Right cardiac atrium (tissue), 5 donors: ENCODE results near the gene CEP164. TPM values are rescaled to one million over a fixed set of nuclear protein-coding genes. Genes with fewer than 3 reads are reported as not detected.

Experiments
- ATAC-seq, 2 donors: fragments of 200-7000 bp; cut with Tn5 transposase; one replicate each; pipeline versions ENCODE4 v1.8.0 to v1.9.1; 2020; ENCODE audit warnings: moderate library complexity in 2 of 2, mild to moderate bottlenecking in 1 of 2
- DNase-seq, 3 donors: peaks; one replicate each; pipeline ENCODE4 v3.0.0-alpha.2; 2020
- H3K27ac ChIP-seq: one replicate; pipeline ENCODE4 v1.5.1; 2013; ENCODE audit warnings: mild to moderate bottlenecking, low read length, control low read depth, moderate library complexity
- H3K27me3 ChIP-seq: one replicate; pipeline ENCODE4 v1.6.1; 2013; ENCODE audit not compliant: control insufficient read depth, insufficient read depth
- H3K4me1 ChIP-seq: one replicate; pipeline ENCODE4 v1.6.1; 2013; ENCODE audit warnings: low read length; ENCODE audit not compliant: control insufficient read depth, insufficient read depth
- H3K4me3 ChIP-seq: one replicate; pipeline ENCODE4 v1.5.1; 2013; ENCODE audit warnings: low read length, control low read depth
- H3K9me3 ChIP-seq: one replicate; pipeline ENCODE4 v1.6.1; 2013; ENCODE audit warnings: low read length; ENCODE audit not compliant: control insufficient read depth
- WGBS: extraction: QIAGEN DNeasy Blood & Tissue Kit; methylation state at CpG from one replicate; pipeline ENCODE4 v1.1.7; 2013; 5-methylcytosine and 5-hydroxymethylcytosine counted together
- intact Hi-C, 4 donors: fragments of 100-400 bp; cut with DNase I; formaldehyde crosslinking; loops; one replicate each; pipeline versions ENCODE4 v1.11.0 to v1.14.0; 2022 to 2023
- polyA plus RNA-seq: library from polyadenylated mRNA; stranded (reverse); fragments of 200-250 nt; gene quantifications from one replicate; pipeline ENCODE4 v1.2.3, GENCODE V29; 2013
- total RNA-seq, 4 donors: library from RNA; stranded (reverse); fragmentation: NEBNext Ultra II Directional; extraction: Animal tissue kit (Norgen Biotek cat#: 25700); gene quantifications; one replicate each; pipeline ENCODE4 v1.2.1, GENCODE V29; 2021
- donor health status: healthy with polysubstance abuse.
- donor health status: DM: no; HTN: yes; CAD: no.
- donor health status: DM: no; HTN: no; CAD: no.
- donor health status: DM: no; HTN: yes; CAD: no; lungs with severe emphysema.
- donor health status: DM: yes; HTN: yes; CAD: no.

CEP164 gene
- total and polyA plus RNA-seq, 5 donors = 7.9 to 10.6 (median 9.0) TPM

GRCh38 chr11:117434481-117434880, 106.8 kb downstream of the CEP164 start:
- ATAC-seq (no peak), DNase-seq (no peak)
- H3K4me3 ChIP-seq = no peak overlapping the region
- WGBS = 95% methylated on average over 1 of the region's 1 CpG
- H3K27me3 ChIP-seq = no peaks in the 10 kb centered on the region
- H3K9me3 ChIP-seq = no peaks in the 10 kb centered on the region
- intact Hi-C loops = loop anchor here in 1 of 4 donors (5.0 kb wide), 1 partner anchor 513 kb away; no protein-coding TSS in a partner anchor
- no peaks in the 10 kb centered on the region for H3K4me1 ChIP-seq
- no peak overlapping the region for H3K27ac ChIP-seq

- 60% methylated on average over 6 of the region's 6 CpGs for WGBS
- no peaks in the 10 kb centered on the region for H3K4me1 ChIP-seq
- no peak for DNase-seq
- H3K27me3 ChIP-seq = no peaks in the 10 kb centered on the region
- H3K27ac ChIP-seq = no peak overlapping the region
- H3K9me3 ChIP-seq = no peaks in the 10 kb centered on the region
- intact Hi-C loops = no loop called here
- no peak for ATAC-seq
- H3K4me3 ChIP-seq = no peak overlapping the region
These were observed 107.7 kb downstream of the CEP164 start for GRCh38 chr11:117435326-117435725.

- no peak for DNase-seq
- Histone ChIP-seq H3K9me3 (no peaks in the 10 kb centered on the region), H3K27ac (no peak overlapping the region), H3K4me1 (no peaks in the 10 kb centered on the region), H3K4me3 (no peak overlapping the region), H3K27me3 (no peaks in the 10 kb centered on the region)
- WGBS = 86% methylated on average over 23 of the region's 23 CpGs
- no peak for ATAC-seq
- intact Hi-C loops = no loop called here
These were observed 109.6 kb downstream of the CEP164 start for GRCh38 chr11:117437041-117437790.

- no peaks in the 10 kb centered on the region for H3K9me3 ChIP-seq
- intact Hi-C loops = no loop called here
- H3K4me3 ChIP-seq = no peak overlapping the region
- H3K27ac ChIP-seq = no peak overlapping the region
- DNase-seq (no peak), ATAC-seq (no peak)
- no peaks in the 10 kb centered on the region for H3K4me1 ChIP-seq
- 92% methylated on average over 14 of the region's 14 CpGs for WGBS
- H3K27me3 ChIP-seq = no peaks in the 10 kb centered on the region
These were observed 110.1 kb downstream of the CEP164 start for GRCh38 chr11:117437791-117438130.

- Histone ChIP-seq H3K4me1 (no peaks in the 10 kb centered on the region), H3K4me3 (no peak overlapping the region), H3K27ac (no peak overlapping the region), H3K9me3 (no peaks in the 10 kb centered on the region), H3K27me3 (no peaks in the 10 kb centered on the region)
- ATAC-seq (no peak), DNase-seq (no peak)
- WGBS = 85% methylated on average over 17 of the region's 17 CpGs
- intact Hi-C loops = no loop called here
These were observed 110.8 kb downstream of the CEP164 start for GRCh38 chr11:117438371-117439000.

- Histone ChIP-seq H3K4me1 (no peaks in the 10 kb centered on the region), H3K9me3 (no peaks in the 10 kb centered on the region), H3K27ac (no peak overlapping the region), H3K4me3 (no peak overlapping the region), H3K27me3 (no peaks in the 10 kb centered on the region)
- DNase-seq = no peak
- 87% methylated on average over 13 of the region's 13 CpGs for WGBS
- ATAC-seq = no peak
- intact Hi-C loops = no loop called here
These were observed 111.6 kb downstream of the CEP164 start for GRCh38 chr11:117439256-117439655.

- Histone ChIP-seq H3K9me3 (no peaks in the 10 kb centered on the region), H3K27me3 (no peaks in the 10 kb centered on the region), H3K27ac (no peak overlapping the region), H3K4me3 (no peak overlapping the region), H3K4me1 (no peaks in the 10 kb centered on the region)
- WGBS = 93% methylated on average over 8 of the region's 8 CpGs
- intact Hi-C loops = loop anchor here (5.0 kb wide), 1 partner anchor 367 kb away; no protein-coding TSS in a partner anchor
- DNase-seq (no peak), ATAC-seq (no peak)
These were observed 112.6 kb downstream of the CEP164 start for GRCh38 chr11:117440258-117440657.

- no peak for DNase-seq
- no peak overlapping the region for H3K27ac ChIP-seq
- H3K4me3 ChIP-seq = no peak overlapping the region
- H3K4me1 ChIP-seq = no peaks in the 10 kb centered on the region
- no peak for ATAC-seq
- H3K9me3 ChIP-seq = no peaks in the 10 kb centered on the region
- no peaks in the 10 kb centered on the region for H3K27me3 ChIP-seq
- WGBS = 90% methylated on average over 14 of the region's 14 CpGs
- intact Hi-C loops = loop anchor here (5.0 kb wide), 1 partner anchor 366 kb away; no protein-coding TSS in a partner anchor
These were observed 113.7 kb downstream of the CEP164 start for GRCh38 chr11:117441146-117441975.

GRCh38 chr11:117442049-117442868, 114.6 kb downstream of the CEP164 start:
- intact Hi-C loops = loop anchor here (5.0 kb wide), 1 partner anchor 365 kb away; no protein-coding TSS in a partner anchor
- 95% methylated on average over 16 of the region's 16 CpGs for WGBS
- no peak for ATAC-seq

GRCh38 chr11:117442869-117443239, 115.2 kb downstream of the CEP164 start:
- ATAC-seq = no peak

More at GRCh38 chr11:117442049-117442868, 114.6 kb downstream of the CEP164 start:
- Histone ChIP-seq H3K4me1 (no peaks in the 10 kb centered on the region), H3K9me3 (no peaks in the 10 kb centered on the region), H3K27me3 (no peaks in the 10 kb centered on the region), H3K4me3 (no peak overlapping the region), H3K27ac (no peak overlapping the region)
- no peak for DNase-seq

More at GRCh38 chr11:117442869-117443239, 115.2 kb downstream of the CEP164 start:
- Histone ChIP-seq H3K27me3 (no peaks in the 10 kb centered on the region), H3K4me1 (no peaks in the 10 kb centered on the region), H3K9me3 (no peaks in the 10 kb centered on the region), H3K27ac (no peak overlapping the region), H3K4me3 (no peak overlapping the region)
- no peak for DNase-seq
- WGBS = 82% methylated on average over 12 of the region's 12 CpGs
- intact Hi-C loops = loop anchor here (5.0 kb wide), 1 partner anchor 364 kb away; no protein-coding TSS in a partner anchor
